BJ (cell line): ENCODE measurements around the gene DPP7. TPM values are rescaled to one million over a fixed set of nuclear protein-coding genes. Genes with fewer than 3 reads are reported as not detected.
"Not testable (repeated sequence)": the region's sequence is repeated elsewhere in the genome, so short reads cannot be mapped to it uniquely, and the experiment has no call there.

Experiments used
- CTCF ChIA-PET: fragments of 350-600 bp; formaldehyde crosslinking; extraction: SDS; loops from one replicate; lab custom pipeline; 2021; ENCODE audit warnings: antibody characterized with exemption, inconsistent platforms; lab: Yijun Ruan, JAX
- POLR2A ChIA-PET: fragments of 300-600 bp; sonication (Branson Sonifier 250); formaldehyde crosslinking; extraction: SDS; loops from one replicate; lab custom pipeline; 2021; ENCODE audit warnings: antibody characterized with exemption; lab: Charles Lee
- DNase-seq: peaks from one replicate; pipeline ENCODE4 v3.0.0-alpha.2; 2011; ENCODE audit warnings: low read depth
- H3K27me3 ChIP-seq: 2 replicates; pipeline ENCODE4 v1.6.0; 2011; ENCODE audit warnings: low read length; ENCODE audit not compliant: control insufficient read depth, insufficient read depth
- H3K36me3 ChIP-seq: 2 replicates; pipeline ENCODE4 v1.5.1; 2011; ENCODE audit warnings: low read length; ENCODE audit not compliant: control insufficient read depth, insufficient read depth
- H3K4me3 ChIP-seq: 2 replicates; pipeline ENCODE4 v1.5.1; 2011; ENCODE audit warnings: low read depth, mild to moderate bottlenecking, control low read depth, low read length
- CTCF ChIP-seq: IDR thresholded peaks from 2 replicates; pipeline ENCODE4 v1.5.1; 2011; ENCODE audit warnings: low read depth, mild to moderate bottlenecking, control low read depth, inconsistent platforms, low read length, moderate library complexity; ENCODE audit not compliant: insufficient read depth
- polyA plus RNA-seq: library from polyadenylated mRNA; depleted of rRNA; stranded (reverse); fragments of >200 nt; gene quantifications from 2 replicates; pipeline ENCODE4 v1.2.3, GENCODE V29; 2011

The DPP7 gene
- polyA plus RNA-seq, 1 experiment = 94.4 TPM

GRCh38 chr9:137118092-137118603, 3.6 kb upstream of the DPP7 start:
- H3K4me3 ChIP-seq, POLR2A ChIA-PET, H3K36me3 ChIP-seq, H3K27me3 ChIP-seq, DNase-seq: not testable (repeated sequence)
- CTCF ChIA-PET = interaction anchor here (0.9 to 4.3 kb wide), 4 partner anchors 23 to 135 kb away, joined by 3 to 37 read pairs (median 6); partner anchors contain the start of gene RNF224

GRCh38 chr9:137117269-137117731, 2.8 kb upstream of the DPP7 start:
- POLR2A ChIA-PET = no interaction called here
- Histone ChIP-seq H3K27me3 (no peaks in the 10 kb centered on the region), H3K36me3 (peaks cover 4% of the 10 kb centered on the region), H3K4me3 (no peak overlapping the region)
- DNase-seq = no peak
- TF ChIP-seq CTCF = no peak
- CTCF ChIA-PET = interaction anchor here (1.0 to 4.3 kb wide), 3 partner anchors 106 to 119 kb away, joined by 3 to 37 read pairs (median 6); partner anchors contain the start of gene RNF224

- POLR2A ChIA-PET = no interaction called here
- Histone ChIP-seq H3K4me3 (no peak overlapping the region), H3K36me3 (peaks cover 6% of the 10 kb centered on the region), H3K27me3 (no peaks in the 10 kb centered on the region)
- no peak for DNase-seq
- CTCF ChIA-PET = interaction anchor here (1.0 to 4.3 kb wide), 2 partner anchors 106 to 111 kb away, joined by 3 to 37 read pairs; partner anchors contain the start of gene RNF224
- no peak for TF ChIP-seq CTCF
Measured at GRCh38 chr9:137116728-137117127, 2.2 kb upstream of the DPP7 start.

- DNase-seq = no peak
Measured at GRCh38 chr9:137116027-137116507, 1.5 kb upstream of the DPP7 start.

GRCh38 chr9:137115394-137116026, 977 bp upstream of the DPP7 start:
- Histone ChIP-seq H3K27me3 (no peaks in the 10 kb centered on the region), H3K36me3 (peaks cover 7% of the 10 kb centered on the region), H3K4me3 (no peak overlapping the region)
- ChIA-PET POLR2A (no interaction called here), CTCF (interaction anchor here (0.6 to 2.2 kb wide), 3 partner anchors 69 to 415 kb away, joined by 3 to 12 read pairs (median 3); partner anchors contain the start of gene RNF224)
- no peak for DNase-seq
- TF ChIP-seq CTCF = no peak

More at GRCh38 chr9:137116027-137116507, 1.5 kb upstream of the DPP7 start:
- H3K27me3 ChIP-seq = no peaks in the 10 kb centered on the region
- CTCF ChIA-PET = interaction anchor here (4.3 kb wide), 1 partner anchor 112 kb away, joined by 37 read pairs; the partner anchor contains the start of gene RNF224
- peaks cover 6% of the 10 kb centered on the region for H3K36me3 ChIP-seq
- no peak overlapping the region for H3K4me3 ChIP-seq
- no peak for TF ChIP-seq CTCF
- POLR2A ChIA-PET = no interaction called here
